GM13977 (cell line): ENCODE measurements around the gene CD55.

Source experiments
- DNase-seq: peaks from one replicate; pipeline ENCODE4 v3.0.0; 2012; ENCODE audit warnings: low spot score
- CTCF ChIP-seq: IDR thresholded peaks from 2 replicates; pipeline ENCODE4 v1.5.1; 2012; ENCODE audit warnings: mild to moderate bottlenecking, control low read depth; ENCODE audit not compliant: insufficient read depth; ENCODE audit errors: extremely low read depth, missing control alignments
- in situ Hi-C: fragments of 300-500 bp; cut with MboI; formaldehyde crosslinking; loops from one replicate; pipeline ENCODE4 v1.12.0; 2022; ENCODE audit warnings: low sequenced_read_pairs, low pct_unique_long_range_greater_than_20kb, mixed read lengths, inconsistent platforms; ENCODE audit not compliant: unreplicated experiment

CD55 gene

GRCh38 chr1:207333009-207333600, 11.6 kb downstream of the CD55 start:
- no peak for DNase-seq
- TF ChIP-seq CTCF = no peak
- in situ Hi-C loops = no loop called here

GRCh38 chr1:207333620-207334019, 12.1 kb downstream of the CD55 start:
- in situ Hi-C loops = no loop called here
- no peak for TF ChIP-seq CTCF

GRCh38 chr1:207334337-207334736, 12.9 kb downstream of the CD55 start:
- in situ Hi-C loops = no loop called here
- no peak for TF ChIP-seq CTCF
- DNase-seq = no peak

More at GRCh38 chr1:207333620-207334019, 12.1 kb downstream of the CD55 start:
- DNase-seq = no peak

- in situ Hi-C loops = no loop called here
- DNase-seq = no peak
- TF ChIP-seq CTCF = no peak
Observed at GRCh38 chr1:207335138-207335537, 13.7 kb downstream of the CD55 start.

GRCh38 chr1:207335695-207336363, 14.4 kb downstream of the CD55 start:
- peak; percentile 14 for TF ChIP-seq CTCF
- in situ Hi-C loops = no loop called here
- DNase-seq = peak; percentile 40

GRCh38 chr1:207336559-207337467, 15.3 kb downstream of the CD55 start:
- no peak for TF ChIP-seq CTCF
- in situ Hi-C loops = no loop called here
- DNase-seq = peak; percentile 45
